Gastroesophageal sphincter (tissue), 3 donors: ENCODE results near the gene EVI2A.

Experiments
- CTCF ChIP-seq, 4 experiments: fragments of 200-600 bp in 2 of 4; fragments of 450-650 bp in 2 of 4; sonication (generic) in 1 of 4; IDR thresholded peaks; one replicate each; pipeline ENCODE4 v1.5.1; 2017 to 2019; ENCODE audit warnings: antibody characterized with exemption in 4 of 4, mild to moderate bottlenecking in 2 of 4, moderate library complexity in 2 of 4
- EP300 ChIP-seq: sonication (generic); formaldehyde crosslinking; IDR thresholded peaks from one replicate; pipeline ENCODE4 v1.6.1; 2017; ENCODE audit warnings: antibody characterized with exemption, mild to moderate bottlenecking
- POLR2A ChIP-seq, 2 donors: fragments of 450-650 bp; IDR thresholded peaks; one replicate each; pipeline ENCODE4 v1.6.1; 2017; ENCODE audit warnings: antibody characterized with exemption in 2 of 2, mild to moderate bottlenecking in 2 of 2, moderate library complexity in 1 of 2

- no peak for TF ChIP-seq CTCF (IDR thresholded peaks at IDR 0.05)
- TF ChIP-seq EP300, result no peak
- TF ChIP-seq POLR2A (IDR thresholded peaks at IDR 0.05), result no peak
These were observed 42.0 kb downstream of the EVI2A start for GRCh38 chr17:31279401-31279800.
